GM20000 (cell line): Measurements from ENCODE around the gene PTPRN2.

Source experiments
- DNase-seq: peaks from one replicate; pipeline ENCODE4 v3.0.0; 2012; ENCODE audit warnings: low spot score
- CTCF ChIP-seq: IDR thresholded peaks from 2 replicates; pipeline ENCODE4 v1.5.1; 2012; ENCODE audit warnings: mild to moderate bottlenecking, control low read depth; ENCODE audit errors: extremely low read depth, missing control alignments

The PTPRN2 gene

DNA sequence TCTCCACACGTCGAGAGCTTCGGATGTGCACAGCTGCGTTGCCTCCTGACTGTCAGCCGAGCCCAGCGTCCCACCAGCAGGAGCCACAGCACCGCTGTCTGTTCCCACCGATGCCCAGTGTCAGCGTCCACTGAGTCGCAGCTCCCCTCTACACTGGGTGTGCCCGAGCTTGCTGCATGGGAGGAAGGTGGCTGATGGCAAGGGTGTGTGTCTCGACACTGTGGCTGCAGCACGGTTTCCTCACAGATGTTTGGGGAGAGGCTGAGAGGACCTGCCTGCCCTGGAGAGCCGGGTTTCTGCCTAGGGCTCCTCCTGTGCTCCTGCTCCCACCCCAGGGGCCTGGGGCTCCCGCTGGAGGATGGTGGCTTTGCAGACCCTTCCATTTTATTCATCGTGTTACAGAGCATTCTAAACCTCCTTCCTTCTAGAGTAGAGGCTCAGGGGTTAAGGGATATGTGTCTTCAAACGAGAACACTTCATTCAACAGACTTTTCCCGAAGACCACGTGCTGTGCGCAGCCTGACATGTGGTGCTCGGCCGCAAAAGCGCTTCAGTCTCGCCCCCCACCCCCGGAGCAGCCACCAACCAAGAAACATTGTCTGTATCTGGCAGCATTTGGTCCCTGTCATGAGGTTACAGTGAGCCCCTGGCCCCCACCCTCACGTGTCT, 866.0 kb downstream of the PTPRN2 start:
- no peak for TF ChIP-seq CTCF

DNA sequence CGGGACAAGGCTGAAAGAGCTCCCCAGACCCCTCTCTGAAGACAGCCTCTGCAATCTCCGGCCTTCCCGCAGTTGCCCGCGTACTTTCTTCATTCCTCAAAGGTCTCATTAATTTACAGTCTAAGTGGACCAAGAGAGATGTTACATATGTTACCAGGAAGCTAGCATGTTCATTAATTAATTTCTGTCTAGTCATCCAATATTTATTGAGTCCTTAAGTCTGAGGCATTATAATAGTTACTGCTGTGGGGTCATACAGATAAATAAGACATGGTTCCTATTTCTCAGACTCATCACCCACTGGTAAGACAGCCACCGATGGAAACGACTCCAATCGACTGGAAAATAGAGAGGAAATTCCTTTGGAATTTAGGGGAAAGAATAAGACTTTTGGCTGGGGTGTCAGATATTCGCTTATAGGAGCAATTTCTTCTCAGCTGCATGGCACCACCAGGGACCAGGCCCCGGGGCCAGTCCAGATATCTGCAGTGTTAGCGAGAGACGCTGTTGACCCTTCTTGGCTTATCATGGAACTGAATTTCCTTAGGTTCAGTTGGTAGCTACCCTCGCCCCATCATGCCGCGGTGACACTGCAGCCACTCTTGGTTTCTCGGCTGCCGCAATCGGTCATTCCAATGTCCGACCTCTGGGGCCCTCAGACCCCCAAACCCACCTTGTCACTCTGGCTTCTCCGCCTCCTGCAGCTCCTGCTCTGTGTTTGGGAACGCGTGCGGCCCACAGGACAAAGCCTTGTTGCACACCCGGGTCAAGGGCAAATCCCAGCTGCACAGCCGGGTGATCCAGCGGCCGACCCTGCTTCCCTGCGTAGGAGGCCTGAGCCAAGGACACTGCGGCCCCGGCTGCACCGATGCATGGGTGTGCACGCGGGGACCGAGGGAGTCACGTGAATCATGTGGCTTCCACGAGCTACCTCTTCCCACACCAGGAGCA, 867.6 kb downstream of the PTPRN2 start:
- TF ChIP-seq CTCF, result no peak
- no peak for DNase-seq

More for the DNA sequence above, 866.0 kb downstream of the PTPRN2 start:
- DNase-seq, result no peak

DNA sequence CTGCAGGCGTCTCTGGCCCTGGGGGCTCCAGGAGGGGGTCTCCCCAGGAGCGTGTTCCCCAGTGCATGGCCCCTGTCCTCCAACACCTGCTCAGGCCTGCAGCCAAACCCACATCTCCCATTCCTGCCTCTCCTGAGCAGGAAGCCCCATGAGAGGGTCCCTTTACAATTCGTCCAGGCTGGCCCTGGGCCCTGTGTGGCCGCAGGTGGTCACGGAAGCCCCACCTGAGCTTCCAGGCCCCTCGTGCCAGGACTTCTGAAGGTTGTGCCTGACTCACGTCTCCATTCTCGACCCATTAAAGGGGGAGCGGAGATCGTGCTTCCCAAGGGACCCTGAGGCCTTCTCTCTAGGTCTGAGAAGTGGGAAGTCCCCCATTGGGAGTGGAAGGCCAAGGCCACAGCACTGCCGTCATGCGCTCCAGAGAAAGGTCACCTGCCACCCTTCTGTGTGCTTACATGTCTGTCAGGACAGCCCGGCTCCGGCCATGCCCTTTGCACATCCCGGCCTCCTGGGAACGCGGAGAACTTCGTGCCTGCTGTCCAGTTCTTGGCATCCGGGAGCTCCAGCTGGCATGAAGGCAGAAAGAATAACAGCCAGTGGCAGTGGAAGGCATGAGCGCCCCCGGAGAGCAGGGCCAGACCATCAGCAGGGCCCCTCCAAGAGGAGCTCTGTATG, 868.5 kb downstream of the PTPRN2 start:
- no peak for DNase-seq
- no peak for TF ChIP-seq CTCF

DNA sequence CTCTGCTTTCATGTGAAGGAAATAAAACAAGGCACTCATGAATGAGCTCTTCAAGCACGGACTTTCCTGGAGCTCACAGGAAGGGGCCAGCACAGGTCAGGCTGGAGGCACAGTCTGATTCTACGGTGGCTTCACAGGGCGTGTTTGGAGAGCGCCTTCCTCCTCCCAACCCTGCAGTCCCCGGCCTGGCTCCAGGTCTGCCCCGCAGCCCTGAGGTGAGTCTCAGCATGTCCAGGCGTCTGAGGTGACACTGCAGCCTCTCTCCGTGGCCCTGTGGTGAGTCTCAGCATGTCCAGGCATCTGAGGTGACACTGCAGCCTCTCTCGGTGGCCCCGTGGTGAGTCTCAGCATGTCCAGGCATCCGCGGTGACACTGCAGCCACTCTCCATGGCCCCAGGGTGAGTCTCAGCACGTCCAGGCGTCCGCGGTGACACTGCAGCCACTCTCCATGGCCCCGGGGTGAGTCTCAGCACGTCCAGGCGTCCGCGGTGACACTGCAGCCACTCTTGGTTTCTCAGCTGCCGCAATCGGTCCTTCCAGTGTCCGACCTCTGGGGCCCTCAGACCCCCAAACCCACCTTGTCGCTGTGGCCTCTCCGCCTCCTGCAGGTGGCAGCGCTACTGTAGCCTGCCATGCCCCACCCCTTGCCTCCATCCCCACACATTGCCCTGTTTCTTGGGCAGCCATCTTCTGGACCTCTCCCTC, 869.2 kb downstream of the PTPRN2 start:
- no peak for DNase-seq
- no peak for TF ChIP-seq CTCF

GRCh38 chr7:157717211-157718174, 870.1 kb downstream of the PTPRN2 start:
- TF ChIP-seq CTCF, result no peak
- no peak for DNase-seq

DNA sequence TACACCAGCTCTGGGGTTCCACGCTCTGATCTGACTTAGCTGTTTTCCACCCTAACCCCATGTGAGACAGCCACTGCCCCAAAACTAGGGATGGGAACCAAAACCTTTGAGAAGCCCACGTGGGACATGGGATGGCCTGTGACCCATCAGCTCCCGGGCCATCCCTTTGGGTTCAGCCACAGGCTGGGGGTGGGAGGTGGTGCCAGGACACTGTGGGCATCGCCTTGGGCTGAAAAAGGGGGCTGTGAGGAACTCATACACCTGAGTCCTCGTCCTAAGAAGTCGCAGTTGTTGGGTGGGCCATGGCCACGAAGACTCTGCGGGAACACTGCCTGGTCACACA, 871.7 kb downstream of the PTPRN2 start:
- no peak for DNase-seq
- TF ChIP-seq CTCF, result no peak
